PC-9 (cell line): ENCODE measurements around the gene RPL23. TPM values are rescaled to one million over a fixed set of nuclear protein-coding genes. Genes with fewer than 3 reads are reported as not detected.

Experiments used
- BruUV-seq: library from RNA; stranded (reverse); fragments of 400-500 nt; replicated peaks from 2 replicates; lab custom pipeline; 2021; lab: Mats Ljungman, UMichigan
- CTCF ChIA-PET: fragments of 300-600 bp; sonication (Branson Sonifier 250); formaldehyde crosslinking; loops from one replicate; lab custom pipeline; 2022; ENCODE audit warnings: antibody characterized with exemption; lab: Charles Lee
- POLR2A ChIA-PET: fragments of 300-600 bp; sonication (Branson Sonifier 250); formaldehyde crosslinking; loops from one replicate; lab custom pipeline; 2022; ENCODE audit warnings: antibody characterized with exemption; ENCODE audit not compliant: unreplicated experiment; lab: Charles Lee
- DNase-seq, 2 experiments: peaks; one replicate each; pipeline versions ENCODE4 v3.0.0 to v3.0.0-alpha.2; 2015 to 2022; ENCODE audit warnings: mixed read lengths in 1 of 2
- H2AFZ ChIP-seq: fragments of 200-600 bp; sonication (generic); 2 replicates; pipeline ENCODE4 v1.8.1; 2017; ENCODE audit warnings: antibody characterized with exemption
- H3F3A ChIP-seq: fragments of 200-600 bp; sonication (generic); 2 replicates; pipeline ENCODE4 v1.8.1; 2017; ENCODE audit warnings: antibody characterized with exemption, mild to moderate bottlenecking, low read depth; ENCODE audit not compliant: insufficient read depth
- H3K27ac ChIP-seq: fragments of 200-600 bp; sonication (generic); 2 replicates; pipeline ENCODE4 v1.6.1; 2016; ENCODE audit warnings: mixed run types
- H3K27me3 ChIP-seq: fragments of 200-600 bp; sonication (generic); 2 replicates; pipeline ENCODE4 v1.6.1; 2016; ENCODE audit warnings: low read depth, mixed run types; ENCODE audit not compliant: insufficient read depth
- H3K36me3 ChIP-seq: fragments of 200-600 bp; sonication (generic); 2 replicates; pipeline ENCODE4 v1.6.1; 2016; ENCODE audit warnings: low read depth, mixed run types
- H3K4me1 ChIP-seq: fragments of 200-600 bp; sonication (generic); replicated peaks from 2 replicates; pipeline ENCODE4 v1.6.1; 2016; ENCODE audit warnings: mixed run types; ENCODE audit not compliant: insufficient read depth
- H3K4me2 ChIP-seq: fragments of 200-600 bp; sonication (generic); 2 replicates; pipeline ENCODE4 v1.6.1; 2017; ENCODE audit warnings: mixed run types
- H3K4me3 ChIP-seq: fragments of 200-600 bp; sonication (generic); 2 replicates; pipeline ENCODE4 v1.6.1; 2016; ENCODE audit warnings: mixed run types
- H3K79me2 ChIP-seq: fragments of 200-600 bp; sonication (generic); 2 replicates; pipeline ENCODE4 v1.6.1; 2017; ENCODE audit warnings: low read depth, mixed run types
- H3K9me2 ChIP-seq: fragments of 200-600 bp; sonication (generic); 2 replicates; pipeline ENCODE4 v1.8.1; 2017; ENCODE audit warnings: mild to moderate bottlenecking; ENCODE audit not compliant: insufficient read depth
- H3K9me3 ChIP-seq: fragments of 200-600 bp; sonication (generic); 2 replicates; pipeline ENCODE4 v1.8.1; 2016; ENCODE audit warnings: low read depth; ENCODE audit not compliant: insufficient read depth
- H4K20me1 ChIP-seq: fragments of 200-600 bp; sonication (generic); 2 replicates; pipeline ENCODE4 v1.8.1; 2017; ENCODE audit not compliant: insufficient read depth
- CTCF ChIP-seq: fragments of 200-600 bp; sonication (generic); conservative IDR thresholded peaks from 2 replicates; pipeline ENCODE4 v1.6.1; 2017; ENCODE audit warnings: mixed run types, antibody characterized with exemption, mild to moderate bottlenecking, moderate library complexity
- EZH2 ChIP-seq: fragments of 200-600 bp; sonication (generic); IDR thresholded peaks from 2 replicates; pipeline ENCODE4 v1.8.0; 2017; ENCODE audit warnings: antibody characterized with exemption, low read depth
- intact Hi-C: fragments of 100-400 bp; cut with micrococcal nuclease; formaldehyde crosslinking; loops from one replicate; pipeline ENCODE4 v1.10.0; 2022; ENCODE audit not compliant: unreplicated experiment
- total RNA-seq: library from RNA; stranded (reverse); gene quantifications from 2 replicates; pipeline ENCODE4 v1.2.3, GENCODE V29; 2021

The RPL23 gene
- total RNA-seq, 1 experiment from 2014 or later: 1,146 TPM

DNA sequence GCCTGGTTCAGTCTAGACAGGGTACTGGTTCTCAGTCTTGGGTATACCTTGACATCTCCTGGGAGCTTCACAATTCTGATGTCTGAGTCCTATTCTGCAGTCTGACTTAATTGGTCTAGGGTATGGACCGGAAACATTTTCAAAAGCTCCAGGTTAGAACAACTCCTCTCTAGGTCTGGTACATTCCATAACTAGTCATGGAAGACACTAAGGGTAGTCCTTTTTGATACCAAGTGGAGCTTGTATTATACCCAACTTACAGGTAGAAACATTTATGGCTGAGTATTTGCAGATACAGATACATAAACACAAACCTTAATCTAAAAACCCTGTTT is 5.0 kb downstream of the RPL23 start:
- H3K27me3 ChIP-seq: no peaks in the 10 kb centered on the region
- no peak overlapping the region for H2AFZ ChIP-seq
- no peak overlapping the region for H3K4me2 ChIP-seq
- H3K4me1 ChIP-seq: peaks cover 39% of the 10 kb centered on the region
- H3K4me3 ChIP-seq: no peak overlapping the region
- no TSS peak for BruUV-seq
- no peaks in the 10 kb centered on the region for H3K9me2 ChIP-seq
- TF ChIP-seq EZH2 (no peak), CTCF (no peak)
- peaks cover 96% of the 10 kb centered on the region for H3F3A ChIP-seq
- peaks cover 60% of the 10 kb centered on the region for H4K20me1 ChIP-seq
- peaks cover 55% of the 10 kb centered on the region for H3K36me3 ChIP-seq
- no peaks in the 10 kb centered on the region for H3K9me3 ChIP-seq
- intact Hi-C loops: no loop called here
- POLR2A ChIA-PET: interaction anchor here (0.6 kb wide), 1 partner anchor 50 kb away, joined by 3 read pairs; no protein-coding TSS in a partner anchor
- peaks cover 52% of the 10 kb centered on the region for H3K79me2 ChIP-seq
- peak overlapping the region; percentile 3; the same call in 1 of the 2 replicates for H3K27ac ChIP-seq
- no peak for DNase-seq
- CTCF ChIA-PET: no interaction called here

DNA sequence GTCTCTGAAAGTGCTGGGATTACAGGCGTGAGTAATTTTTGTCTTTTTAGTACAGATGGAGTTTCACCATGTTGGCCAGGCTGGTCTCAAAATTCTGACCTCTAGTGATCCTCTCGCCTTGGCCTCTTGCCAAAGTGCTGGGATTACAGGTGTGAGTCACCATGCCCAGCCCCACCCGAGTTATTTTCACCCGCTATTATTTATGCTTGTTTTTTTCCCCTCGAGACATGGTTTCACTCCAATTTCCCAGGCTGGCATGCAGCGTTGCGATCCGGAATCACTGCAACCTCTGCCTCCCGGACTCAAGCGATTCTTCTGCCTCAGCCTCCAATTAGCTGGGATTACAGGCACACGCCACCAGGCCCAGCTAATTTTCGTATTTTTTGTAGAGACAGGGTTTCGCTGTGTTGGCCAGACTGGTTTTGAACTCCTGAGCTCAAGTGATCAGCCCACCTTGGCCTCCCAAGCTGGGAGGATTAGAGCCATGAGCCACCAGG is 9.2 kb downstream of the RPL23 start:
- Histone ChIP-seq H3F3A (peaks cover 54% of the 10 kb centered on the region), H3K9me2 (no peaks in the 10 kb centered on the region), H3K79me2 (peaks cover 10% of the 10 kb centered on the region), H3K4me1 (peaks cover 18% of the 10 kb centered on the region), H2AFZ (no peak overlapping the region), H3K4me3 (peak overlapping the region; percentile 2; the same call in 1 of the 2 replicates), H3K36me3 (peaks cover 19% of the 10 kb centered on the region), H3K4me2 (peak overlapping the region; percentile 69), H3K27me3 (no peaks in the 10 kb centered on the region), H4K20me1 (peaks cover 23% of the 10 kb centered on the region), H3K27ac (peak overlapping the region; percentile 78), H3K9me3 (no peaks in the 10 kb centered on the region)
- intact Hi-C loops: no loop called here
- no TSS peak for BruUV-seq
- CTCF ChIA-PET: interaction anchor here (0.6 kb wide), 1 partner anchor 25 kb away, joined by 5 read pairs; no protein-coding TSS in a partner anchor
- POLR2A ChIA-PET: interaction anchor here (0.6 to 0.7 kb wide), 3 partner anchors 10 to 380 kb away, joined by 4 to 12 read pairs (median 4); no protein-coding TSS in a partner anchor
- DNase-seq: peak; percentile 68 to 69
- TF ChIP-seq EZH2 (no peak), CTCF (no peak)

- Histone ChIP-seq H3K9me2 (no peaks in the 10 kb centered on the region), H3K79me2 (peaks cover 40% of the 10 kb centered on the region), H3K4me3 (peak overlapping the region; percentile 82), H3K9me3 (no peaks in the 10 kb centered on the region), H3K27ac (peak overlapping the region; percentile 97), H4K20me1 (0 out of 2 replicates have a peak, but pooled peaks cover 6% of the 10 kb centered on the region), H3K27me3 (no peaks in the 10 kb centered on the region), H3K36me3 (no peaks in the 10 kb centered on the region), H3K4me2 (peak overlapping the region; percentile 79), H2AFZ (peak overlapping the region; percentile 79), H3K4me1 (peaks cover 16% of the 10 kb centered on the region), H3F3A (peaks cover 8% of the 10 kb centered on the region; the same call in 1 of the 2 replicates)
- no TSS peak for BruUV-seq
- TF ChIP-seq EZH2 (no peak), CTCF (no peak)
- CTCF ChIA-PET: interaction anchor here (0.5 kb wide), 2 partner anchors 17 to 267 kb away, joined by 5 to 7 read pairs; no protein-coding TSS in a partner anchor
- intact Hi-C loops: loop anchor here (1.0 kb wide), 1 partner anchor 27 kb away; the partner anchor contains the start of gene RPL23
- POLR2A ChIA-PET: interaction anchor here (1.0 kb wide), 1 partner anchor 44 kb away, joined by 5 read pairs; the partner anchor contains the start of gene LASP1
- no peak for DNase-seq
Measured at GRCh38 chr17:38825762-38826247, 27.7 kb downstream of the RPL23 start.
